H1 (cell line): ENCODE results near the gene LRBA. TPM values are rescaled to one million over a fixed set of nuclear protein-coding genes. Genes with fewer than 3 reads are reported as not detected.

Experiments
- CTCF ChIA-PET: fragments of 300-600 bp; sonication (Branson Sonifier 250); formaldehyde crosslinking; loops from one replicate; lab custom pipeline; 2021; ENCODE audit not compliant: partially characterized antibody; lab: Charles Lee
- POLR2A ChIA-PET: fragments of 300-600 bp; sonication (Branson Sonifier 250); formaldehyde crosslinking; loops from one replicate; lab custom pipeline; 2021; ENCODE audit warnings: inconsistent platforms; ENCODE audit not compliant: partially characterized antibody; lab: Charles Lee
- DNase-seq, 2 experiments: peaks; one replicate each; pipeline versions ENCODE4 v3.0.0 to v3.0.0-alpha.2; 2010 to 2022; ENCODE audit warnings: low spot score in 2 of 2, low read depth in 1 of 2, mixed read lengths in 1 of 2
- FAIRE-seq: peaks from 2 replicates; lab custom pipeline; 2011; peaks lifted over from hg19 to GRCh38; lab: Jason Lieb, UNC
- H2AFZ ChIP-seq: 2 replicates; pipeline ENCODE4 v1.8.1; 2012; ENCODE audit warnings: low read length, inconsistent platforms
- H2AK5ac ChIP-seq: 2 replicates; pipeline ENCODE4 v1.6.1; 2013; ENCODE audit warnings: low read depth, low read length
- H2BK120ac ChIP-seq: replicated peaks from 2 replicates; pipeline ENCODE3; 2013; ENCODE audit warnings: low read depth, low read length, inconsistent platforms
- H2BK12ac ChIP-seq: 2 replicates; pipeline ENCODE4 v1.6.1; 2013; ENCODE audit warnings: low read depth, low read length
- H2BK15ac ChIP-seq: 2 replicates; pipeline ENCODE4 v1.6.1; 2013; ENCODE audit warnings: low read length
- H2BK20ac ChIP-seq: 2 replicates; pipeline ENCODE4 v1.6.1; 2013; ENCODE audit warnings: low read length
- H2BK5ac ChIP-seq: 2 replicates; pipeline ENCODE4 v1.6.1; 2013; ENCODE audit warnings: low read depth, low read length
- H3K14ac ChIP-seq: 2 replicates; pipeline ENCODE4 v1.6.1; 2013; ENCODE audit warnings: inconsistent platforms; ENCODE audit not compliant: insufficient read length
- H3K18ac ChIP-seq: 2 replicates; pipeline ENCODE4 v1.6.1; 2013; ENCODE audit warnings: low read length; ENCODE audit errors: extremely low read depth
- H3K23ac ChIP-seq: 2 replicates; pipeline ENCODE4 v1.6.1; 2013; ENCODE audit warnings: inconsistent platforms; ENCODE audit not compliant: insufficient read length
- H3K23me2 ChIP-seq: 2 replicates; pipeline ENCODE4 v1.6.1; 2013; ENCODE audit warnings: low read depth, low read length
- H3K27ac ChIP-seq: 2 replicates; pipeline ENCODE4 v1.6.1; 2011; ENCODE audit warnings: low read depth, low read length, inconsistent platforms
- H3K27me3 ChIP-seq, 4 experiments: replicated peaks in 1 of 4; 1 replicate in 1 of 4; 2 replicates in 3 of 4; pipeline versions ENCODE4 v1.6.1 to v1.8.1; 2011 to 2013; ENCODE audit warnings: low read length in 3 of 4, mild to moderate bottlenecking in 3 of 4, inconsistent platforms in 2 of 4, mixed read lengths in 2 of 4, moderate library complexity in 1 of 4; ENCODE audit not compliant: control insufficient read depth in 3 of 4, insufficient read depth in 3 of 4; ENCODE audit errors: extremely low read depth in 1 of 4
- H3K36me3 ChIP-seq, 4 experiments: 2 replicates each; pipeline versions ENCODE4 v1.6.1 to v1.8.1; 2011 to 2013; ENCODE audit warnings: mild to moderate bottlenecking in 4 of 4, low read length in 3 of 4, moderate library complexity in 2 of 4, control low read depth in 1 of 4, inconsistent platforms in 1 of 4; ENCODE audit not compliant: insufficient read depth in 4 of 4, control insufficient read depth in 2 of 4
- H3K4ac ChIP-seq: replicated peaks from 2 replicates; pipeline ENCODE3; 2013; ENCODE audit warnings: low read length, low read depth, mixed read lengths, inconsistent platforms; ENCODE audit not compliant: insufficient read length
- H3K4me1 ChIP-seq, 4 experiments: replicated peaks in 1 of 4; 1 replicate in 1 of 4; 2 replicates in 3 of 4; pipeline versions ENCODE4 v1.6.1 to v1.8.1; 2011 to 2013; ENCODE audit warnings: low read length in 3 of 4, inconsistent platforms in 2 of 4, mixed read lengths in 1 of 4; ENCODE audit not compliant: insufficient read depth in 4 of 4, control insufficient read depth in 3 of 4
- H3K4me2 ChIP-seq, 2 experiments: 2 replicates each; pipeline versions ENCODE4 v1.6.1 to v1.8.1; 2011 to 2013; ENCODE audit warnings: low read depth in 2 of 2, low read length in 2 of 2, control low read depth in 1 of 2, inconsistent platforms in 1 of 2, mild to moderate bottlenecking in 1 of 2; ENCODE audit not compliant: insufficient read depth in 1 of 2
- H3K4me3 ChIP-seq, 4 experiments: fragments of 200-600, 300-600 bp in 1 of 4; sonication (generic), shearing (Covaris generic), sonication (Bioruptor Twin) in 1 of 4; 2 replicates each; pipeline versions ENCODE4 v1.5.1 to v1.8.1; 2011 to 2016; ENCODE audit warnings: low read length in 4 of 4, low read depth in 3 of 4, control low read depth in 2 of 4, inconsistent platforms in 2 of 4, mild to moderate bottlenecking in 2 of 4, mixed read lengths in 1 of 4, moderate library complexity in 1 of 4; ENCODE audit not compliant: insufficient read depth in 2 of 4; ENCODE audit errors: extremely low read depth in 1 of 4
- H3K56ac ChIP-seq: replicated peaks from 2 replicates; pipeline ENCODE3; 2013; ENCODE audit warnings: low read depth, mild to moderate bottlenecking, mixed read lengths, low read length, inconsistent platforms; ENCODE audit not compliant: insufficient read length
- H3K79me1 ChIP-seq: 2 replicates; pipeline ENCODE4 v1.6.1; 2013; ENCODE audit warnings: low read depth, low read length, control low read depth
- H3K79me2 ChIP-seq, 2 experiments: 2 replicates each; pipeline versions ENCODE4 v1.6.1 to v1.8.1; 2012 to 2013; ENCODE audit warnings: low read length in 2 of 2, mild to moderate bottlenecking in 2 of 2, inconsistent platforms in 1 of 2; ENCODE audit not compliant: insufficient read depth in 2 of 2, control insufficient read depth in 1 of 2
- H3K9ac ChIP-seq, 4 experiments: replicated peaks in 1 of 4; 1 replicate in 1 of 4; 2 replicates in 3 of 4; pipeline versions ENCODE4 v1.6.1 to v1.8.1; 2011 to 2013; ENCODE audit warnings: low read depth in 3 of 4, low read length in 3 of 4, control low read depth in 2 of 4, mild to moderate bottlenecking in 2 of 4, moderate library complexity in 2 of 4, inconsistent platforms in 1 of 4; ENCODE audit errors: extremely low read depth in 1 of 4
- H3K9me3 ChIP-seq, 2 experiments: 2 replicates each; pipeline versions ENCODE4 v1.6.1 to v1.8.1; 2012 to 2013; ENCODE audit warnings: mild to moderate bottlenecking in 2 of 2, moderate library complexity in 2 of 2, control low read depth in 1 of 2, inconsistent platforms in 1 of 2, low read depth in 1 of 2, low read length in 1 of 2, mixed read lengths in 1 of 2; ENCODE audit not compliant: insufficient read depth in 2 of 2
- H4K20me1 ChIP-seq, 2 experiments: replicated peaks in 1 of 2; 2 replicates each; pipeline versions ENCODE3 to v1.8.1; 2011 to 2013; ENCODE audit warnings: inconsistent platforms in 2 of 2, low read length in 2 of 2, mild to moderate bottlenecking in 1 of 2; ENCODE audit not compliant: insufficient read depth in 2 of 2, control insufficient read depth in 1 of 2
- H4K5ac ChIP-seq: 2 replicates; pipeline ENCODE4 v1.6.1; 2013; ENCODE audit warnings: low read length, low read depth, mixed read lengths, inconsistent platforms; ENCODE audit not compliant: insufficient read length
- H4K8ac ChIP-seq: 2 replicates; pipeline ENCODE4 v1.8.0; 2013; ENCODE audit warnings: mild to moderate bottlenecking, moderate library complexity, low read length, inconsistent platforms; ENCODE audit not compliant: insufficient read depth; ENCODE audit errors: extremely low read depth
- H4K91ac ChIP-seq: replicated peaks from 2 replicates; pipeline ENCODE3; 2013; ENCODE audit warnings: low read length, mixed read lengths, inconsistent platforms; ENCODE audit not compliant: insufficient read length
- ASH2L ChIP-seq: fragments of 200-600, 300-600 bp; sonication (generic); IDR thresholded peaks from one replicate; pipeline ENCODE4 v1.7.1; 2017; ENCODE audit warnings: low read length
- BRCA1 ChIP-seq: IDR thresholded peaks from 2 replicates; pipeline ENCODE4 v1.6.1; 2012; ENCODE audit warnings: low read depth, low read length, improper control_type of control experiment
- CBX5 ChIP-seq: fragments of 300-800, 300-1000 bp; sonication (generic); IDR thresholded peaks from 2 replicates; pipeline ENCODE4 v1.7.1; 2016; ENCODE audit warnings: antibody characterized with exemption, low read length, low read depth
- CBX8 ChIP-seq: fragments of 300-800, 300-1000 bp; sonication (generic); IDR thresholded peaks from 2 replicates; pipeline ENCODE4 v1.7.1; 2016; ENCODE audit warnings: low read depth, low read length, borderline replicate concordance
- CHD2 ChIP-seq: IDR thresholded peaks from 2 replicates; pipeline ENCODE4 v1.6.1; 2012; ENCODE audit warnings: low read length, improper control_type of control experiment
- FOSL1 ChIP-seq: IDR thresholded peaks from 2 replicates; pipeline ENCODE4 v1.6.1; 2011; ENCODE audit warnings: mild to moderate bottlenecking, low read depth, low read length, moderate library complexity; ENCODE audit not compliant: insufficient read depth
- JUND ChIP-seq: IDR thresholded peaks from 2 replicates; pipeline ENCODE4 v1.6.1; 2011; ENCODE audit warnings: mild to moderate bottlenecking, improper control_type of control experiment, low read length
- KDM5A ChIP-seq: fragments of 200-600 bp; IDR thresholded peaks from 2 replicates; pipeline ENCODE4 v1.7.1; 2012; ENCODE audit warnings: mild to moderate bottlenecking, low read length, inconsistent platforms, mixed read lengths
- PHF8 ChIP-seq: fragments of 200-600 bp; sonication (generic); conservative IDR thresholded peaks from 2 replicates; pipeline ENCODE4 v1.7.1; 2012; ENCODE audit warnings: low read depth, mild to moderate bottlenecking, inconsistent platforms, low read length, moderate library complexity
- RFX5 ChIP-seq: IDR thresholded peaks from 2 replicates; pipeline ENCODE4 v1.6.1; 2011; ENCODE audit warnings: low read depth, low read length, improper control_type of control experiment, borderline replicate concordance
- SIN3A ChIP-seq, 2 experiments: IDR thresholded peaks in 1 of 2; conservative IDR thresholded peaks in 1 of 2; 2 replicates each; pipeline ENCODE4 v1.6.1; 2011 to 2012; ENCODE audit warnings: low read length in 2 of 2, improper control_type of control experiment in 1 of 2, low read depth in 1 of 2, mild to moderate bottlenecking in 1 of 2
- TAF1 ChIP-seq: IDR thresholded peaks from 2 replicates; pipeline ENCODE4 v1.6.1; 2011; ENCODE audit warnings: mild to moderate bottlenecking, low read depth, low read length
- YY1 ChIP-seq: IDR thresholded peaks from 2 replicates; pipeline ENCODE4 v1.6.1; 2011; ENCODE audit warnings: low read depth, mild to moderate bottlenecking, low read length
- ZNF274 ChIP-seq: IDR thresholded peaks from 2 replicates; pipeline ENCODE4 v1.7.0; 2012; ENCODE audit warnings: low read length, borderline replicate concordance; ENCODE audit errors: extremely low read depth
- WGBS, 2 experiments: shearing (Covaris generic) in 1 of 2; methylation state at CpG; one replicate each; pipeline versions ENCODE4 v1.1.6 to v1.1.7; 2013 to 2015; ENCODE audit warnings: low lambda C conversion rate in 2 of 2, mixed read lengths in 2 of 2, inconsistent platforms in 1 of 2, low coverage in 1 of 2, missing lambda C conversion rate in 1 of 2; ENCODE audit not compliant: insufficient replicate concordance in 2 of 2, insufficient coverage in 1 of 2, insufficient read length in 1 of 2; ENCODE audit errors: extremely low coverage in 1 of 2, missing lambda C conversion rate in 1 of 2; 5-methylcytosine and 5-hydroxymethylcytosine counted together
- polyA plus RNA-seq, 7 experiments: library from polyadenylated mRNA; depleted of rRNA in 3 of 7; stranded (reverse) in 5 of 7; unstranded in 2 of 7; fragments of >200 nt in 5 of 7; fragments of 200-250 nt in 2 of 7; gene quantifications; 1 replicate in 5 of 7; 2 replicates in 1 of 7; 4 replicates in 1 of 7; pipeline versions ENCODE4 v1.2.1 to v1.2.3, GENCODE V29; 2011 to 2013; ENCODE audit warnings: missing spikeins in 2 of 7, mixed read lengths in 2 of 7
- total RNA-seq: library from RNA; stranded (reverse); fragmentation: NEBNext Ultra II Directional; extraction: Animal tissue kit (Norgen Biotek cat#: 25700); gene quantifications from 2 replicates; pipeline ENCODE4 v1.2.1, GENCODE V29; 2021

Gene LRBA
- total and polyA plus RNA-seq, 2 of the 8 experiments (the other 6 are each of a cell fraction or from before 2014, with no cell fraction given): 54.6 to 83.2 TPM

DNA sequence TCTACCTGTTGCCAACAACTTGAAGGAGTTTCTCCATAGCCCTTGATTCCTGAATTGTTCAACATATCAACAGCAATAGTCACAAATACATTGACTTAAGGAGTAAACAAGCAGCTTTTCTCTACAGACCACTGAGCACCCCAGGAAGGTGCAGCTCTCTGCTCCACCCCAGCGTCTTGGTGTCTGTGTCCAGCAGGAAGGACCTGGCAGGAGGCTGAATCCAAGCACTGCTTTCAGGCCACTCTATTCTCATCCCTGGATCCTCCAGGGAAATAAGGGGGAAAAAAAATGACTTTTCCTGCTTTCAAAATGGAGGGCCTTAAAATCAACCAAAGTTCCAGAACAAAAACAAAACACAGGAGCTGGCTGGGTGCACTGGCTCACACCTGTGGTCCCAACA is 593.5 kb downstream of the LRBA start:
- Histone ChIP-seq H3K4ac (no peak overlapping the region), H3K56ac (no peak overlapping the region), H2BK20ac (no peak overlapping the region), H3K4me3 (no peak overlapping the region), H2AK5ac (no peak overlapping the region), H4K91ac (no peak overlapping the region), H3K4me2 (no peak overlapping the region), H3K79me2 (no peaks in the 10 kb centered on the region), H3K9me3 (no peaks in the 10 kb centered on the region), H3K27ac (no peak overlapping the region), H3K23me2 (no peaks in the 10 kb centered on the region), H3K23ac (no peak overlapping the region), H4K8ac (no peak overlapping the region), H2BK15ac (no peak overlapping the region), H3K36me3 (no peaks in the 10 kb centered on the region), H2AFZ (no peak overlapping the region), H4K5ac (no peak overlapping the region), H2BK12ac (no peak overlapping the region), H3K4me1 (no peaks in the 10 kb centered on the region), H2BK120ac (no peak overlapping the region), H3K18ac (no peak overlapping the region), H3K79me1 (no peaks in the 10 kb centered on the region), H4K20me1 (no peaks in the 10 kb centered on the region), H3K9ac (no peak overlapping the region), H3K14ac (no peak overlapping the region), H3K27me3 (no peaks in the 10 kb centered on the region), H2BK5ac (no peak overlapping the region)
- no peak for TF ChIP-seq CHD2
- TF ChIP-seq TAF1: no peak
- TF ChIP-seq PHF8: no peak
- TF ChIP-seq KDM5A: no peak
- TF ChIP-seq ZNF274: no peak
- no peak for TF ChIP-seq FOSL1
- no peak for TF ChIP-seq SIN3A (conservative IDR thresholded peaks at IDR 0.05 in 1 of 2, IDR thresholded peaks at IDR 0.05 in 1 of 2; ENCODE audit: low read depth in 1 of 2, low read length in 2 of 2)
- no peak for TF ChIP-seq BRCA1
- no peak for TF ChIP-seq RFX5
- TF ChIP-seq CBX8: no peak
- no peak for TF ChIP-seq YY1
- no peak for TF ChIP-seq CBX5
- no peak for TF ChIP-seq JUND
- no peak for TF ChIP-seq ASH2L
- DNase-seq (no peak), FAIRE-seq (no peak)
- CTCF ChIA-PET: no interaction called here
- WGBS, 2 experiments: 86% methylated on average over 1 of the region's 1 CpG; no CpG with 5 or more reads in 1 of the 2 experiments
- POLR2A ChIA-PET: no interaction called here
